ENCODE data around the gene BPIFB6.

Gene BPIFB6

DNA sequence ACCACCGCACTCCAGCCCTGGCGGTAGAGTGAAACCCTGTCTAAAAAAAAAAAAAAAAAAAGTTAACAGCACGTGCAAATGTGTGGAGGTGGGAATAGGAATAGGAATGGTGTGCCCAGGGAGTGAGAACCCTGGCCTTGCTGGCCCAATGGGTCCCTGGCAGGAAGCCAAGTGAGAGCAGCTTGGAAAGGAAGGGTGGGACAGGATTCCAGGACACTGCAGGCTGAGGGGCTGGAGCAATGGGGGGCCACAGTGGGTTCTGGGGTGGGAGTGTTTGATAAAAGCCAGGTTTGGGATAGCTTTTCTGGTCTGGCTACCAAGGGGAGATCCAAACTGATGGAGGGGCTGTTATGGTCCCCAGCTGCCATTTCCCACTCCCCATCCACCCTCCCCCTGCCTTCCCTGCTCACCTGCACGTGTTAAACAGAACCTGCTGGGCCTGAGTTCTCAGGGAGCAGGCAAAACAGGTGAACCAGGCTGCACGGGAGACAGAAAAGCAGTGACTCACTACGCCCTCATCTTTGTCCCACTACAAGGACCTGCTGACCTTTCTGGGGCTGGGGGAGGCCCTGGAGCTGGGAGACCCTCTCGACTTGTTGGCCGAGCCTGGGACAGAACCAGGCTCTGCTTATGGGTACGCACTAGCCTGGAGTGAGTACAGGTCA, 30.5 kb upstream of the BPIFB6 start:
- DNase-seq (ENCODE audit: low read depth) = no peak

DNA sequence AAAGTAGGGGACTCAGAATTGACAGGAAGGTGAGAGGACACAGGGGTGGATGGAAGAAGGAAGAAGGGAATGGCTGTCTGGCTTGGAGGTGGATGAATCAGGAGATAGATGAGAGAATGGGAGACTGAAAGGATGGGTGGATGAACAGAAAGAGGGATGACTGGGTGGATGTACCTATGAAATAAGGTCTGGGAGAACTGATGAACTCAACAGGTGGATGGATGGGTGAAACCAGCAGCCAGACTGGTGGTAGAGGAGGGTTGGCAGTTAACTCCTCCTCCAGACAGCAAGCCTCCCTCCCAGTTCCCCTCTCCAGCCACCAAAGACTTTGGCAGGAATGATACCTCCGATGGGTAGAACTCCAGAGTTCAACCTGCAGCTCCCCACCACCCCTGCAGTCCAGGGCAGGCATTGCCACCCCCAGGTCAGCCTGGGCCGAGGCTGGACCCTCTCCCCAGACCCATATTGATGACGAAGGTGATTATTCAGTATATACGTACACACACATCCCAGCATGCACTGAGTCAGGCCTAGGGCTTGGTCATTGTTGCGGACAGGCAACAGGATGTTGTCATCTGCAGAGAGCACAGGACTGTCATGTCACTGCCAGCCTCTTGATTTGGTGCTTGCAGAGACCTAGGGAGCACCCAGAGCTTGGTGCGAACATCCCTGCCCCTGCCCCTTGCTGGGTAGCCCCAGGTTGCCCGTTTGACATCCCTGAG, 29.2 kb upstream of the BPIFB6 start:
- DNase-seq (ENCODE audit: low read depth) = no peak

DNA sequence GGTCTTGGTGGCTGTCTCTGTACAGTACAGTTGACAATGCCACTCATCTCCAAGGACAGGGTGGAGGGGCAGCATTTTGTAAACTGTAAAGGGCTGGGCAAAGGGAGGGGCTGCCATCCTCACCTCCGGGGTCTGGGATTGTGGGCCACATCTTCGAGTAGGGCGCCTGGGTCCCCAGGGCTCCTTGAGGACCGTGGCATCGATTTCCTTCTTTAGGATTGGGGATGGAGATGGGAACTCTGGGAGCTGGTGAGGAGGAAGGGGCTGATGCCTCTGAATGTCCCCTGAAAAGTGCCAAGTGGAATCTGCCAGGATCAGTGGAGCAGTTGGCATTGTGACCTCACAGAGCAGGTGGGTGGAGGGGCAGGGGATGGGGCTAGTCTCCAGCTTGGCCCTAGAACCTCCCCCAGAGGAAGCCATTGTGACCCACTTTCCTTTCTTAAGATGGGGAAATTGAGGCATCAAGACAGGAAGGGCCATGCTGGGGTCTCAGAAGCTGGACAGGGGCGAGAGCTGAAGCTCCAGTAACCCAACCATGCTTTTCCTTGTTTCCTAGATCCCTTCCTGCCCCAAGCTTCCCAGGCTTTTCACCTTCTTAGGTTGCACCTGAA, 27.2 kb upstream of the BPIFB6 start, which contains the start of gene SUN5:
Gene SUN5 (minus strand): TSS at position 293 of the 611 bp plus-strand sequence. CDS start 93 bp downstream, at position 200.
- DNase-seq (ENCODE audit: low read depth) = no peak

DNA sequence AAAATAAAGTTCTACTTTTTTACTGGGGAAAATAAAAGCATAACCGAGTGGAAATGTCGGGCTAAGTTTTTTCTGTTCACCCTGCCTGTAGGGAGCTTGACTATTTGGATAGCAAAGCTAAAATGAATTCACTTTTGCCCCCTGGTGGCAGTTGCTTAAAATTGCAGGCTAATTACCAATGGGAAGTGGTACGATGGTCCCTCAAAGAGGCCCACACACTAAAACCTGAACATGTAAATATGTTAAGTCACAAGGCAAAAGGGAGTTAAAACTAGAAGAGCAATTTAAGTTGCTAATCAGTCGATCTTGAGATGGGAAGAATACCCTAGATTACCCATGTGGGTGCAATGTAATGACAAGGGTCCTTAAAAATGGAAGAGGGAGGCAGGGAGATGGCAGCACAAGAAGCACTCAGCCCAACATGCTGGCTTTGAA, 26.3 kb upstream of the BPIFB6 start:
- peak; percentile 12 for DNase-seq (ENCODE audit: low read depth)

DNA sequence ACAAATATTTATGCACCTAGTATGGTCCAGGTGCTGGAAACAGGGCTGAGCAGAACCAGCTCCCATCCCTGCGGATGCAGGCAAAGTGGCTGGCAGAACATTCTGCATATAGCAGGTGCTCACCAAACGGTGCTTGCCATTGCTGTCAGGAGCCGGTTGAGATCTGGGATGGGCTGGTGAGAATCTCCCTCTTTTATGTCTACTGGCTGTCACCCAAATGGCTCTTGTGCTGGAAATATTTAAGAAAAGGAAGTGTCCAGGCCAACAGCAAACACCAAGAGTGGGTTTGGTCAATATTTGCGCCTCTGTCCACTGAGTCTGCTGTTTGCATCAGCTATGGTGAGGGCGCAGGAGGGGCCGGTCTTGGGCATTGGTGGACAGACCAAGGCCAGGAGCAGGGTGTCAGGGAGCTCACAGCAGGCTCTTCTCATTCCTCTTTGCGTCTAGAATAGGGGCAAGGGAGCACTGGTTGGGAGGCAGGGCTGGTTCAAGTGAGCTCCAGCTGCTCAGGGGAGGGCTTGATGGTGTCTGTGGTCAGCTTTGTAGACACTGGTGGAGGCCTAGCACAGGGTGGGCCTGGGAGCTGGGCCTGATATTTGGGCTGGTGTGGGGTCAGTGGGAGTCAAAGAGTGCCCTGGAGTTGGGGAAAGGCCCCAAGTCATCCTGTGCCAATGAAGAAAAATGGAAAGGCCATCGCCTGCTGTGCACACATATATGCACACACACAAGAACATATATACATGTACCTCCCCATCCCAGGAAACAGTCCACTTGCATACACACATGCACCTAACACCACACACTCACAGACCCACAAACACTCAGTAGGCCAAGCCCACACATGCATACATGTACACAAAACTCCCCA, 25.3 kb upstream of the BPIFB6 start:
- DNase-seq (ENCODE audit: low read depth) = no peak

DNA sequence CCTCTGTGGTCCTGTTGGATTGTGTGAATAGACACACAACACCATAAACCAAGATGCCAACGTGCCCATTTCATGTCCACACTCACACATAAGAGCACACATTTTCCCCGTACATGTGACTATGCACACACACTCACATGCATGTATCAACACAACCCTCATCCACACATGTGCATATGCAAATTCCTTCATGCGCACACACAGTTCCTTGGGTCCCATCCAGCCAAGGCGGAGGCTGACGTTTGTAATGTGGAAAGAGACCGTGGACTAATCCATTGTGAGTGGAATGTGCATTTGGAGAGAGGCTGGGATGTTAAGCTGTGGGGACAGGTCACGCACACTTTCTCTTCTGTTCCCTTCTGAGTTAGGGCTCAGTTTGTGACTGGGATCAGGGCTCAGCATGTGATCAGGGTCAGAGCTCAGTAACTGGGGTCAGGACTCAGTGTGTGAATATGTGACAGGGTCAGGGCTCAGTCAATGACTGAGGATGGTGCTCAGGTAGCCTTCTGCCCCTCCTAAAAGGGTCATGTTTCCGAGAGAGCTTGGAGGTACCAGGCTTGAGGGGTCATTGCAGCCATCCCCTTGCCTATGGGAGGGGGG, 24.6 kb upstream of the BPIFB6 start:
- no peak for DNase-seq (ENCODE audit: low read depth)

DNA sequence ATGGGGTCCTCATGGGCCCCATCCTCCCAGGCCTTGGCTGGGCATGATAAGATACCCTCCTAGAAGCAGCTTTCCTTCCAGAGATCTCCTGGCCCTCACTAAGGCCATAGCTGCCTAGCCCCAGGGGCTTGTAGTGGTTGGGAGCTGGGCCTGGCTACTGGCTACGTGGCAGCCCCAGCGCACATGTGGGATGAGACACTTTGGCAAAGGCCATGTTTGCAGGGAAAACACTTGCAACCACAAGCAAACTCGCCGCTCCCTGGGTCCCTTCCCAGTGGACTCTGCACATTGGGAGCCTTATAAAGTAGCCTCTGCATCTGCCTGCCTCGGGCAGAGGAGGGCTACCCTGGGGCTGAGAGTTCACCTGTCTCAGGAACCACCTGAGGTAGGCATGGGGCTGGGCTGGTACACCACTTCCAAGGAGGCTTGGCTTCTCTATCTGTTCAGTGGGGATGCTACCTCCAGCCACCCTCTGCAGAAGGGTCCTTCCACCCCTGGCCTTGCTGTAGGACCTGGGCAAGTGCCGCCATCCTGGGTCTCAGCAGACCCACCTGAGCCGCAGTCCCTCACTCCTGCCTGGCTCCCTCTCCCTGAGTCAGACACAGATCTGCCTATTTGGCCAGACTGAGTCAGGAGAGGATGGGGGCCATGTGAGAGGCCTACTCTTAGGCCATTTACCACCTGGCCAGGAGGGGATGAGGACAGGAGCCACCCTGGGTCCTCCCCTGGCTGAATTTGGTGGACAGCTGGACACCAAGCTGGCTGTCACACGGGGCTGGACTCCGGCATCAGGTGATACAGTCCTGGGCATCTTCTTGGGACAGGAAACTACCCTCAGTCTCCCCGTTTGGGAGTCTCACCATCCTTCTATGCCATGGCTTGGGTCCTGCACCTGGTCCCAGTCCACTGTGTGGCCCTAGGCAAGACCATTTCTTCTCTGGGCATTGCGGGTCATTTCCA, 23.8 kb upstream of the BPIFB6 start, which contains the start of gene BPIFB2:
Gene BPIFB2 (plus strand): TSS at position 329 of the 960 bp plus-strand sequence. CDS start 871 bp downstream, outside the sequence.
- DNase-seq (ENCODE audit: low read depth) = no peak

DNA sequence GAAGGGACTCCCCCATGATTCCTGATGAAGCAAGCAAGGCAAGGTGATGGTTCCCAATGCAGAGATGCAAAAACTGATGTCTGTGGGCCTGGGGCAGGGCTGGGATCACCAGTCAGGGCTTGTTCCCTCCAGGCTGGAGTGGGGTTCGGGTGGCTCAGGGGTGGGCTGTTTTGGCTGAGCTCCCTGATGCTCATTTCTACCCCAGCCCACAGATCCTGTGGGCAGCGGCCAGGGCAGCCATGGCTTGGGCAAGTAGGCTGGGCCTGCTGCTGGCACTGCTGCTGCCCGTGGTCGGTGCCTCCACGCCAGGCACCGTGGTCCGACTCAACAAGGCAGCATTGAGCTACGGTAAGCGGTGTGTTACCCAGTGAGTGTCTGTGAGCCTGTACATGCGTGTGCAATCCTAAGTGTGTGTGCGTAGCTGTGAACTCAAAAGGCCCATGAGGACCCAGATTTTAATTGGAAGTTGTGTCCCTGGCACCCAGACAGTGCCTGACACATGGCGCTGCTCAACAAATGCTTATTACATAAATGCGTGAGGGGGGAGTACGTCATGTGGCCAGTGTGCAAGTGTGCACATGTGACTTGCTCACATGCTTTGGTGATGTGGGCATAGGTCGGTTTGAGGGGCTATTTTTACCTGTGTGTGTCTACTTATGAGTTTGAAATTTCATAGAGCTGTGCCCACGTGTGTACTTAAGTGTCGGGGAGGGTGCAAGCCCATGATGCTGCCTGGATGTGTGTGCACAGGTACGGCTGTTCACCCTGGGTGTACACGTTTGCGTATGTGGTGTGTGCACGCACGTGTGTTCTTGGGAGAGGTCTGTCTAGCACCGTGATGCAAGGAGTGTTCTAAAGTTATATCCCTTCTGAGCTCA, 22.9 kb upstream of the BPIFB6 start:
- DNase-seq (ENCODE audit: low read depth) = no peak

DNA sequence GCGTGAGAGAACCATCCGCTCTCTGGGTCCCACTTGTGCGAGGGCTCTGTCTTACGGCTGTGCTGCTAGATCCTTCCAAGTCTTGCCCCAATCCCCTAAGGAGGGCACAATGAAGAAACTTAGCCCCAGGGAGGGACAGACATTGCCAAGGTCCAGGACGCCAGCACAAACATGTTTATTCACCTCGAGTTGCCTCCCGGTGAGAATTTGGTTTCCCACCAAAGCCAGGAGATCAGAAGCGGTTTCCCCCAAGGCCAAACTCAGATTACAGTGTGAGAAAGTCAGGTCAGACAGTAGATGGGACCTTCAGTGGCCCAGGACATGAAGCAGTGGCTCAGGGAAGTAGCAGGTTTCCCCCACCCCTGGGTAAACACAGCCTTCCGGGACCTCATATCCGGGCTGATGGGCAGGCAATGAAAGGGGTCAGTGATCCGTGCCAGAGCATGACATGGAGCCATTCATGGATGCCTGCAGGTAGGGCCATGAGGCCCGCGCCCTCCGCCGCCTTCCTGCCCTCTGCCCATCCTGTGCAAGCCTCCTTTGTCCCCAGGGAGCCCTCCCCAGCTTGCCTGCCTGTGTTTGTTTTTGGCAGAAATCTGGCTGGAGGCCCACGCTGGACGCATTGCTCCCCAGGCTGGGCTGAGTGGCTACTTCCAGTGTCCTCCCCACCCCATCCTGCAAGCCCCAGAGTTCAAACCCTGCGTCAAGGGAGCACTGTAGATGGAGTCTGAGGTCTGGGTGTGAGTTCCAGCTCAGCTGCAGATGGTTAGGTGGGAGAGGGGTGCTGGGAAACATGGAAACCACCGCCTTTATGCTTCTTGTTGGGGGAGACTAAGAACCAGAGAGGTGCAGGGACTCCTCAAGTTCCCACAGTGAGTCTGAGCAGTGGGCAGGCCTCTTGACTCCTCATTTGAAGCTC, 22.0 kb upstream of the BPIFB6 start:
- no peak for DNase-seq (ENCODE audit: low read depth)

DNA sequence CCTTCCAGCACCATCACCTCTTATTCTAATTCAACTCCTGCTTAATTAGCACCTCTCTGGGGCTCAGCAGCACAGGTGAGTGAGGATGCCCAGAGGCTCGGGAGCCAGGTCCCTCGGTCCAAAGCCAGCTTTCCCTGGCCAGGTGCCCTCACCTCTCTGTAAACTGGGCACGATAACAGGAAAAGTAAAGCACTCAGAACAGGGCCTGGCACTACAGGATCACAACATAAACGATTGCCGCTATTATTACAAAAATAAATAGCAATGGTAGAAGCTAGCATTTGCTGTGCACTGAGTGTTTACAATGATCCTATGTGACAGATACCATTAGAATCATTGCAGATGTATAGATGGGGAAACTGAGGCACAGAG, 21.3 kb upstream of the BPIFB6 start:
- DNase-seq (ENCODE audit: low read depth) = no peak

DNA sequence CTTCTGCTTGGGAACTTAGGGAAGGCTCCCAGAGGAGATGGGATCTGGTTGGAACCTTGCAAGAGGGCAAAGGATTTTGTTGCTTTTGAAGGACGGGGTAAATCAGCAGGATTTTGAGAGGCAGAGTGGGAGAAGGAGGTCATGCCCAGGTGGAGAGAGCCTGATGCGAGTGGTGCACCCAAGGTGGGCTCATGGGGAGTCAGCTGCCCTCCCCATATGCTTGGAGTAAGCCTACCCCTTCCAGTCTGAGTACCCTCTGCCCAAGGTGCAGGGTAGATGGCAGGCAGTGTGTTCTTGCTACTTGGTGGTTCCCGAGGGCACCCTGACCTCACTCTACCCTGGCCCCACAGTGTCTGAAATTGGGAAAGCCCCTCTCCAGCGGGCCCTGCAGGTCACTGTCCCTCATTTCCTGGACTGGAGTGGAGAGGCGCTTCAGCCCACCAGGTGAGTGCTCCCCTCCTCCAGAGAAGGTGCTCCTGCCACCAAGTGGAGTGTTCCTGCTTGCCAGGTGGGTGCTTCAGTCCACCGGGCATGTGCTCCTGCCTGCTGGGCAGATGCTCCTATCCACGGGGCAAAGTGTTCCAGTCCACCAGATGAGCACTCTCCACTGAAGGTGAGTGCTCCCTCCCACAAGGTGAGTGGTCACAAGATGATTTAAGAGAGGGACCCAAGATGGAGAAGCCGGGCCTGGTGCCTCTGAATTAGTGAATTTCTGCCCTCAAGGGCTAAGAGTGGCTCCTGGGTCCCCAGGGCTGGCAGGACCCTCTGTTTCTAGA, 20.6 kb upstream of the BPIFB6 start:
- DNase-seq (ENCODE audit: low read depth) = no peak

DNA sequence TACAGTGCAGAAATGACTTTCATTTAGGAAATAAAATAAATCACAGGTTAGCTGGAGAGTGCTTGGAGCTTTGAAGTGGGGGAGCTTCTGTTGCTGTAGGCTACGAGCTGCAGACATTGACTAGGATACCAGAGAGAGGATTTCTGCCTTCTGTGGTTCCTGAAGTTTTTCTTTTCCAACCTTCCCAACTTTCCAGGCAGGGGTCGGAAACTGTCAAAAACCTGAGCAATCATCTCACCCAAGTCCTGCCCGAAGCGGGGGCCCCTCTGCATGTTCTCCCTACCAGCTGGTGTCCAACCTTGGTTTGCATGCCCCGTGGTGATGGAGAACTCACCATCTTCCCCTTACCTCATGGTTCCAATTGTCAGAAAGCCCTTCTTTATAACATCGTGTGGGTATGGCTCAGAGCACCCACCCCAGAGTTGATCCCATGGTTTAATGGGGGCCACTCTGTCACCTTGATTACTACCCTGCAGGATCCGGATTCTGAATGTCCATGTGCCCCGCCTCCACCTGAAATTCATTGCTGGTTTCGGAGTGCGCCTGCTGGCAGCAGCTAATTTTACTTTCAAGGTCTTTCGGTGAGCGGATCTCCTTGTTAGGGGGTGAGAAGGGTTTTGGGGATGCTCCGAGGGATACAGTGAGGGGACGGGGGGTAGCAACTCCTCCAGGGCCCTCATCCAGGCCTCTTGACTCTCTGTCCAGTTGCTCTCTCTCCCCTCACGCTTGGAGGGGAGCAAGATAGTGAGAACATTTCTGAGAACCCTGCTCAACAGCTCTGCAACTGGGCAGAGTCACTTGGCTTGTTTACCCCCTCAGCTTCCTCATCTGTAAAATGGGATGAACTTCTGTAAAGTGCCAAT, 18.9 kb upstream of the BPIFB6 start:
- DNase-seq (ENCODE audit: low read depth) = no peak

DNA sequence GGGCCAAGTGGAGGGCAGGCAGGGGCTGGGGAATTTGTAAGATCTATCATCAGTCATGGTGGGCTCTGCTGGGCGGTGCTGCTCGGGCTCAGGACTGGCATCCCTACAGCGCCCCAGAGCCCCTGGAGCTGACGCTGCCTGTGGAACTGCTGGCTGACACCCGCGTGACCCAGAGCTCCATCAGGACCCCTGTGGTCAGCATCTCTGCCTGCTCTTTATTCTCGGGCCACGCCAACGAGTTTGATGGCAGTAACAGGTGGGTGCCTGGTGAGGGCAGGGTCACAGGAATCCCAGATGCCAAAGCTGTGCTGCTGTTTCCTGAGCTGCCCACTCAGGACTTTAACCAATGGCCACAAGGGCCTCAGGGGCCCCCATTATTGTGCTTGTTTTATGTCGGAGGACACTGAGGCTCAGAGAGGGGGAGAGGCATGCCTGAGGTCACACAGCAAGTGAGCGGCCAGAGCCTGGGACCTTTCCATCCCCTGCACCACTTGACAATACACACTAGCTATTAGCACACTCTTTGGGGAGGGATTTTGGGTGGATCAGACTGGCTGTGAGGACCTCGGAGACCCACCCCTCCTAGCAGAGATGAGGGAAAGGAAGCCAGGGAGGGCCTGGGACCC, 17.6 kb upstream of the BPIFB6 start:
- DNase-seq (ENCODE audit: low read depth) = no peak

DNA sequence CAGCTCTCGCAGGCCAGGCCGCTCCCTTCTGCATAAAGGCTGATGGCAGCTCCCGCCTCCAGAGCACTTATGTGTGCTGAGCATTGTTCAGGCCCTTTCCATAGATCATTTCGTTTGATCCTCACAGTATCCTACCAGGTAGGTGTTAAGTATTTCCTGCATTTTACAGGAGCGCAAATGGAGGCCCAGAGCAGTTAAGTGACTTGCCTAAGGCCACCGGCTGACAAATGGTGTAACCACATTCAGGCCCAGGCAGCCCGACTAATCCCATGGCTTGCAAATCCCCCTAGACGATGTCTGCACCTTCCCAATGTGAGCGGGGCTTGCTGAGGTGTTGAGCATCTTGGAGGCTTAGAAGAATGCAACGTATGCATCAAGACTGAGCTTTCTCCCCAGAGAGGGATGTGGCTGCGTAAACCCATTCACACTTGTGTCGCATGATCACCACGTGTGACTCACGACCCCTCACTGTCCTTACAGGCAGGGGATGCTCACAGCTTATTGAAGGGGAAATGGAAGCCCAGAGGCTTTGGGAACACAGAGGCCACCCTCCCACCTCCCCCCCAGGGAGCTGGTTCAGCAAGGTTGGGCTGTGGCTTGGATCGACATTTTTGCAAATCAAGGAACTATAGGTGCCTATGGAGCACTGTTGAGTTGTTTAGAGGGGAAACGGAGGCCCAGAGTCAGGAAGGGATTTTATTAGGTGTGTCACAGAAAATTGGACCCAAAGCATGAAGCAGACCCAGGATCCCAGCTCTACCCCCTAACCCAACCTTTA, 16.9 kb upstream of the BPIFB6 start:
- DNase-seq (ENCODE audit: low read depth) = no peak

DNA sequence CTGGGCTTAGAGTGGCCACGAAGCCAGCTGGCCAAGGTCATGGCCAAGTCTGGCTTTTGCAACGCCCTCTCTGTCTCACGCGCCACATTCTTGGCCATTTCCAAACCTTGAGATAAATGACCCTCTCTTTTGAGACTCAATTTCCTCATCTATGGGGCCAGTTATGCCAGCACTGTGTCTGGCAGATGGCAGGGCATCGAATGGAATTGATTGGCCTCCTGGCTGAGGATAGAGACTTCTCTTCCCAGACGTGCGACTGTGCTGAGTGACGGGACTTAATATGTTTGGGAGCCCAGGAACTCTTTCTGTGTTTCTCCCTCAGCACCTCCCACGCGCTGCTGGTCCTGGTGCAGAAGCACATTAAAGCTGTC, 16.3 kb upstream of the BPIFB6 start:
- DNase-seq (ENCODE audit: low read depth) = no peak
